ENCODE measurements around the gene TMEM9B.
A peak's percentile ranks its signal among the peaks of the same experiment; 100 is the strongest.

TMEM9B gene

DNA sequence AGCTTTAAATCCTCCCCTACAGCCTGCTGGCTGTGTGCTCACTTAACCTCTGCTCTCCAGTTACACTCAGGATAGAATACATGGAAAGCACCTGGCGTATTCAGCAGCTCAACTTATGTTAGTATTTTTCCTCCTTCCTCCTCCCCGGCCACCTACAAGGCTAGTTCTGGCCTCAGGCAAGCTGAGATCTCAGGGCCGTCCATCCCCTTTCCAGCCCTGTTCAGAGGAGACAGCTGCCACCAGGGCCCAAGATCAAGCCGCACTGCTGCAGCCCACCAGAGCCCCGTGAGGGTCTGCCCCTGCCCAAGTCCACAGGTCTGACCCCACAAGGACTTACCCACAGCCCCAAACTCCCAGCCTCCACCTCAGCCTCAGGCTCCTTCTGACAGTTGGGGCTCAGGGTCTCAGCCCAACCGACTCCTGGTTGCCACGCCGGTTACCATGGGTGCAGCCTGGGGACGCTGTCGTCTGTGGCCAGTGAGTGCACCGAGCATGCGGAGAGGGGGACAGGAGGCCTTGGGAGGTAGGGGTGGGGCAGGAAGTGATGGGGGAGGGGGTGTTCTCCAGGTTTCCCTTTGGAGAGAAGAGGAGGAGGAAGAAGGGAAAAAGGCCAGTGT is 31.6 kb downstream of the TMEM9B start, which contains the start of gene C11orf16:
TSS of gene C11orf16 (minus strand) at position 384 of the 617 bp plus-strand sequence. CDS start 639 bp downstream, outside the sequence.
- Histone ChIP-seq H3K27me3 (replicated peaks; ENCODE audit: control insufficient read depth, insufficient read depth, low read length, poor library complexity, severe bottlenecking) (no peaks in the 10 kb centered on the region), H3K4me3 (ENCODE audit: insufficient read depth, low read depth, low read length, poor library complexity, severe bottlenecking) (no peak within 1 kb of the TSS), H3K9me3 (ENCODE audit: control insufficient read depth, low read length) (no peaks in the 10 kb centered on the region), H3K4me1 (ENCODE audit: control insufficient read depth, insufficient read depth, low read length, poor library complexity, severe bottlenecking) (no peaks in the 10 kb centered on the region), H3K36me3 (ENCODE audit: control insufficient read depth, insufficient read depth, low read length) (no peaks in the 10 kb centered on the region), H3K27ac (ENCODE audit: insufficient read depth, low read length, poor library complexity, severe bottlenecking) (no peak within 1 kb of the TSS)
- DNase-seq: no peak

DNA sequence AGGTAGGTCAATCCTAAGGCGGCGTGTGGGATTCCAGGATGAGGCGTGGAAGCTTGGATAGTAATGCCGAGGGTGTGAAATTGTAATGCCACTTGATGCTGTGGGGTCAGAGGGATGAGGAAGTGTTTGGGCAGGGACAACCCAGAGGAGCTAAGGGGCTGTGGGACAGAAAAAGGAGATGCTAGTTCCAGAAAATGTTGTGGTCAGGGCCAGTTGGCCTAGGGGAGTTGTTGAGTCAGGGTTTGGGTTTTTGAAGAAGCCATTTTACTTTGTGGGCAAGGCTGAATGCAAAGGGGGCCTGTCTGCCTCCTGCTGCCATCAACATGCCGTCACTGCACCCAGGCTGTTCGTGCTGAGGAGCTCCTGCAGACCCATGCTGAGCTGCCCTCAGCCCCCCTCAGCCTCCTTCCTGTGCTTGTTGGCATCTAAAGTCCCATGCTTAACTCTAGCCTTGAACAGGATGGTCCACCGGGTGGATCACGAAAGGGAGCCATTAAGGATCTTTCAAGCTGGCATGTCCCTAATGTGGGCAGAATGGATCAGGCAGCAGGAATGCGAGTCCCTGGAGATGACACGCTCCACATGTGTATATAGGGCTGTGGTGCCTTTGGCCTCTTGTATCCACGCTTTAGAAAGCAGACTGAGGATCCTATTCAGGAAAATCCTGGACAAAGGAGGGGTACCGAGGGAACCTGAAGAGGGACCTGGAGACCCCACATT is 33.6 kb downstream of the TMEM9B start:
- Histone ChIP-seq H3K9me3 (ENCODE audit: control insufficient read depth, low read length) (no peaks in the 10 kb centered on the region), H3K4me3 (ENCODE audit: insufficient read depth, low read depth, low read length, poor library complexity, severe bottlenecking) (no peak overlapping the region), H3K27me3 (replicated peaks; ENCODE audit: control insufficient read depth, insufficient read depth, low read length, poor library complexity, severe bottlenecking) (no peaks in the 10 kb centered on the region), H3K27ac (ENCODE audit: insufficient read depth, low read length, poor library complexity, severe bottlenecking) (no peak overlapping the region), H3K4me1 (ENCODE audit: control insufficient read depth, insufficient read depth, low read length, poor library complexity, severe bottlenecking) (no peaks in the 10 kb centered on the region), H3K36me3 (ENCODE audit: control insufficient read depth, insufficient read depth, low read length) (no peaks in the 10 kb centered on the region)
- DNase-seq: no peak

DNA sequence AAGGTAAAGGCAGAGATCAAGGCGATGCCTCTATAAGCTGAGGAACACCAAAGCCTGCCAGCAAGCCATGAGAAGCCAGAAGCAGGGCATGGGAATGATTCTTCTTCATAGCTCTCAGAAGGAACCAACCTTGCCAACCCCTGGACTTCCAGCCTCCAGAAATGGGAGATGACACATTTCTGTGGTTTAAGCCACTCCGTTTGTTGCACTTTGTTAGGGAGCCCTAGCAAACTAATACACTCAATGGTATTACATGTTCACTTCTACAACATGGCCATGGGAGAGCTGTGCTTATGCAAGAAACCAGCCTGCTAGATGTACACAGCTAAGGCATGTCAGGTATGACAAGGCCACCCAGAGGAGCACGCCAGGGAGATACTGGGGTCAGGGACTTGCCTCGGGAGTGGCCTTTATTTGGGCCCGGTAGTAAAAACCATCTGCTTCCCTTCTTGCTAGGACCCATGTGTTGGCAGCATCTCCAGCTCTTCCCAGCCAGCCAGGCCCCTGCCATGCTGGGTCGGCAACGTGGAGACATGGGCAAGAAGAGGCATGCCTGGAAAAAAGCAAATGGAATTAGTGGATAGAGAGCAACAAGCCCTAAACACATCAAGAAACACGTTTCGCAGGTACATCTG is 35.1 kb downstream of the TMEM9B start:
- Histone ChIP-seq H3K4me3 (ENCODE audit: insufficient read depth, low read depth, low read length, poor library complexity, severe bottlenecking) (no peak overlapping the region), H3K27me3 (replicated peaks; ENCODE audit: control insufficient read depth, insufficient read depth, low read length, poor library complexity, severe bottlenecking) (no peaks in the 10 kb centered on the region), H3K27ac (ENCODE audit: insufficient read depth, low read length, poor library complexity, severe bottlenecking) (no peak overlapping the region), H3K9me3 (ENCODE audit: control insufficient read depth, low read length) (no peaks in the 10 kb centered on the region), H3K4me1 (ENCODE audit: control insufficient read depth, insufficient read depth, low read length, poor library complexity, severe bottlenecking) (no peaks in the 10 kb centered on the region), H3K36me3 (ENCODE audit: control insufficient read depth, insufficient read depth, low read length) (no peaks in the 10 kb centered on the region)
- DNase-seq: no peak

DNA sequence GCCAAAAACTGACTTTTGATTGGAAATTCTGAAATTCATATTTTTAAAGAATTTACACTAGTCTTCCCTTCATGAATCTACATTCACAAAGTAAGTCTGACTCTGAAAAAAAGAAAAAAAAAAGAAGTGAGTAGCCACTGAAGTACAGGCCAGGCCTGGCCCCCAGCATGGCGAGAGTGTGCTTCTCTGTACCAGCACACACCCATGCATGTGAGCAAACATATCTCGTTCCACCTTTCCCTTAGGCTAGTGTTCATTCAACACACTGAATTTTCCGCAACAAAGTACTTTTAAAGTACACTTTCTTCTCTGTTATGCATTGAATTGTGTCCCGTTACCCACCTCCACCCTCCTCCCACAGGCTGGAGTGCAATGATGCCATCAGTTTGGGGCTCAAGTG is 36.0 kb downstream of the TMEM9B start:
- no peaks in the 10 kb centered on the region for H3K36me3 ChIP-seq (ENCODE audit: control insufficient read depth, insufficient read depth, low read length)
- DNase-seq: no peak
- no peaks in the 10 kb centered on the region for H3K9me3 ChIP-seq (ENCODE audit: control insufficient read depth, low read length)
- H3K27ac ChIP-seq (ENCODE audit: insufficient read depth, low read length, poor library complexity, severe bottlenecking): no peak overlapping the region
- H3K27me3 ChIP-seq (replicated peaks; ENCODE audit: control insufficient read depth, insufficient read depth, low read length, poor library complexity, severe bottlenecking): no peaks in the 10 kb centered on the region
- no peaks in the 10 kb centered on the region for H3K4me1 ChIP-seq (ENCODE audit: control insufficient read depth, insufficient read depth, low read length, poor library complexity, severe bottlenecking)
- H3K4me3 ChIP-seq (ENCODE audit: insufficient read depth, low read depth, low read length, poor library complexity, severe bottlenecking): no peak overlapping the region

GRCh38 chr11:8927233-8927632 is 37.0 kb downstream of the TMEM9B start:
- no peak overlapping the region for H3K27ac ChIP-seq (ENCODE audit: insufficient read depth, low read length, poor library complexity, severe bottlenecking)
- H3K4me1 ChIP-seq (ENCODE audit: control insufficient read depth, insufficient read depth, low read length, poor library complexity, severe bottlenecking): no peaks in the 10 kb centered on the region
- no peaks in the 10 kb centered on the region for H3K9me3 ChIP-seq (ENCODE audit: control insufficient read depth, low read length)
- H3K4me3 ChIP-seq (ENCODE audit: insufficient read depth, low read depth, low read length, poor library complexity, severe bottlenecking): no peak overlapping the region
- peaks cover 4% of the 10 kb centered on the region for H3K36me3 ChIP-seq (ENCODE audit: control insufficient read depth, insufficient read depth, low read length)
- DNase-seq: no peak
- H3K27me3 ChIP-seq (replicated peaks; ENCODE audit: control insufficient read depth, insufficient read depth, low read length, poor library complexity, severe bottlenecking): no peaks in the 10 kb centered on the region

DNA sequence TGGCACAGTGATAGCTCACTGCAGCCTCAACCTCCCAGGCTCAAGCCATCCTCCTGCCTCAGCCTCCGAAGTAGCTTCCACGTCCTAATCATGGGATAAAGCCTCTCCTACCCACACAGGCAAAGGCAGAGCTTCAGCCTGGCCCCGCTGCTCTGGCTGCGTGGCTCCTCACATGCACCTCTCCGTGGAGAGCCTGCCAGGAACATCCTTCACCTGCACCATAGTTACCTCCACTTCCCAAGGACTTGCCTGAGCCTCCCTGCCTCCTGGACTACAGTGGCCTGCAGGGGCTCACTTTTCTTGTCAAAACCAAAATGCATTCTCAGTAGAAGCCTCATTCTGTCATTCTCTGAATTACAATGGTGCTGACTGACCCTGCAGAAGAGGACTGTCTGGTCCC is 38.0 kb downstream of the TMEM9B start:
- no peak for DNase-seq
- H3K4me3 ChIP-seq (ENCODE audit: insufficient read depth, low read depth, low read length, poor library complexity, severe bottlenecking): no peak overlapping the region
- no peaks in the 10 kb centered on the region for H3K9me3 ChIP-seq (ENCODE audit: control insufficient read depth, low read length)
- peaks cover 4% of the 10 kb centered on the region for H3K36me3 ChIP-seq (ENCODE audit: control insufficient read depth, insufficient read depth, low read length)
- no peaks in the 10 kb centered on the region for H3K4me1 ChIP-seq (ENCODE audit: control insufficient read depth, insufficient read depth, low read length, poor library complexity, severe bottlenecking)
- no peak overlapping the region for H3K27ac ChIP-seq (ENCODE audit: insufficient read depth, low read length, poor library complexity, severe bottlenecking)
- no peaks in the 10 kb centered on the region for H3K27me3 ChIP-seq (replicated peaks; ENCODE audit: control insufficient read depth, insufficient read depth, low read length, poor library complexity, severe bottlenecking)

- Histone ChIP-seq H3K27ac (ENCODE audit: insufficient read depth, low read length, poor library complexity, severe bottlenecking) (no peak overlapping the region), H3K27me3 (replicated peaks; ENCODE audit: control insufficient read depth, insufficient read depth, low read length, poor library complexity, severe bottlenecking) (no peaks in the 10 kb centered on the region), H3K4me1 (ENCODE audit: control insufficient read depth, insufficient read depth, low read length, poor library complexity, severe bottlenecking) (no peaks in the 10 kb centered on the region), H3K9me3 (ENCODE audit: control insufficient read depth, low read length) (no peaks in the 10 kb centered on the region), H3K4me3 (ENCODE audit: insufficient read depth, low read depth, low read length, poor library complexity, severe bottlenecking) (no peak overlapping the region), H3K36me3 (ENCODE audit: control insufficient read depth, insufficient read depth, low read length) (peaks cover 4% of the 10 kb centered on the region)
- no peak for DNase-seq
These were observed 38.5 kb downstream of the TMEM9B start for GRCh38 chr11:8925711-8926110.

- H3K4me1 ChIP-seq (ENCODE audit: control insufficient read depth, insufficient read depth, low read length, poor library complexity, severe bottlenecking): no peaks in the 10 kb centered on the region
- H3K4me3 ChIP-seq (ENCODE audit: insufficient read depth, low read depth, low read length, poor library complexity, severe bottlenecking): no peak overlapping the region
- H3K27ac ChIP-seq (ENCODE audit: insufficient read depth, low read length, poor library complexity, severe bottlenecking): no peak overlapping the region
- H3K36me3 ChIP-seq (ENCODE audit: control insufficient read depth, insufficient read depth, low read length): peaks cover 8% of the 10 kb centered on the region
- DNase-seq: no peak
- no peaks in the 10 kb centered on the region for H3K9me3 ChIP-seq (ENCODE audit: control insufficient read depth, low read length)
- H3K27me3 ChIP-seq (replicated peaks; ENCODE audit: control insufficient read depth, insufficient read depth, low read length, poor library complexity, severe bottlenecking): no peaks in the 10 kb centered on the region
These were observed 41.6 kb downstream of the TMEM9B start for GRCh38 chr11:8922691-8923090.

DNA sequence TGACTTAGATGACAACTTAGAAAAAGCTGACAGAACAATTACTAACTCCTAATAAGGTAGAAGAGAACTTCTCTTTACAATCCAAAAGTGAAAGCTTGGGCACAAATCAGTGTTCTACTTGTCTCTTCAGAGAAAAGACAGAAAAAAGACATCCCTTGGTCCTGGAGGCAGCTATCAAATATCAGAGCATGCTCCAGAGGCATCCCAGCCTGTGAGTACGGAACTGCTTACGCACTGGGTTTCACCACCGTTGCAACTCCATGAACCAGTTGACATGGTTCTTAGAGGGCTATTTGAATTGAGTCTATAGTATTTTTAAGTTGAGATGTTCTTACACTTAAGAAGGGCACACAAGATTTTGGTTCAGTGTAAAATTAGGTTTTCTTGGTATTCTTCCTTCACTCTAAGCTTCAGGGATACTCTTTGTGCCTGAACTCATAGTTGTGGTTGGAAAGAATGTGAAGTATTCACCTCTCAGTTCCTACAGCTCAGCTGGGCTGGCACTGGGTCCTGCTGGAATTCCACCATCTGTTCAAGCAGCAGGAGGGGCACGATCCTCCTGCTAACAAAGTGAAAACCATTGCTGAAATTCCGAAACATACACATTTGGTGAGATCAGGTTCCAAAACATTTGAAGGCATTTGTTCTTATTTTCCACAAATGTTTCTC is 47.0 kb downstream of the TMEM9B start:
- peaks cover 4% of the 10 kb centered on the region for H3K36me3 ChIP-seq (ENCODE audit: control insufficient read depth, insufficient read depth, low read length)
- no peak for DNase-seq
- no peak overlapping the region for H3K4me3 ChIP-seq (ENCODE audit: insufficient read depth, low read depth, low read length, poor library complexity, severe bottlenecking)
- no peaks in the 10 kb centered on the region for H3K27me3 ChIP-seq (replicated peaks; ENCODE audit: control insufficient read depth, insufficient read depth, low read length, poor library complexity, severe bottlenecking)
- H3K27ac ChIP-seq (ENCODE audit: insufficient read depth, low read length, poor library complexity, severe bottlenecking): no peak overlapping the region
- peaks cover 9% of the 10 kb centered on the region for H3K4me1 ChIP-seq (ENCODE audit: control insufficient read depth, insufficient read depth, low read length, poor library complexity, severe bottlenecking)
- no peaks in the 10 kb centered on the region for H3K9me3 ChIP-seq (ENCODE audit: control insufficient read depth, low read length)

GRCh38 chr11:8914661-8915018 is 49.6 kb downstream of the TMEM9B start:
- H3K4me3 ChIP-seq (ENCODE audit: insufficient read depth, low read depth, low read length, poor library complexity, severe bottlenecking): peak overlapping the region; percentile 35
- DNase-seq: no peak

More at GRCh38 chr11:8914661-8915018, 49.6 kb downstream of the TMEM9B start:
- no peaks in the 10 kb centered on the region for H3K9me3 ChIP-seq (ENCODE audit: control insufficient read depth, low read length)
- peaks cover 9% of the 10 kb centered on the region for H3K4me1 ChIP-seq (ENCODE audit: control insufficient read depth, insufficient read depth, low read length, poor library complexity, severe bottlenecking)
- no peaks in the 10 kb centered on the region for H3K27me3 ChIP-seq (replicated peaks; ENCODE audit: control insufficient read depth, insufficient read depth, low read length, poor library complexity, severe bottlenecking)
- H3K27ac ChIP-seq (ENCODE audit: insufficient read depth, low read length, poor library complexity, severe bottlenecking): no peak overlapping the region
- peaks cover 4% of the 10 kb centered on the region for H3K36me3 ChIP-seq (ENCODE audit: control insufficient read depth, insufficient read depth, low read length)
